HL-60 (cell line): ENCODE data around the gene ZNF783.

Experiments
- CTCF ChIP-seq: IDR thresholded peaks from one replicate; pipeline ENCODE4 v1.5.1; 2011; ENCODE audit warnings: low read length, control low read depth, inconsistent platforms; ENCODE audit not compliant: insufficient read depth
- GABPA ChIP-seq: IDR thresholded peaks from 2 replicates; pipeline ENCODE4 v1.6.1; 2012; ENCODE audit warnings: low read depth
- POLR2AphosphoS5 ChIP-seq: IDR thresholded peaks from 2 replicates; pipeline ENCODE4 v1.6.1; 2012; ENCODE audit warnings: low read depth
- SPI1 ChIP-seq: IDR thresholded peaks from 2 replicates; pipeline ENCODE4 v1.6.1; 2012; ENCODE audit warnings: low read depth, mild to moderate bottlenecking, borderline replicate concordance

- TF ChIP-seq POLR2AphosphoS5 (peak; percentile 9; the same call in 1 of the 2 replicates), CTCF (no peak), GABPA (no peak), SPI1 (no peak)
Measured at GRCh38 chr7:149228831-149229471, 33.0 kb upstream of the ZNF783 start.
